HG03354 (cell line): ENCODE data around the gene TLE4.

Source experiments
- ATAC-seq: cut with Tn5 transposase; IDR thresholded peaks from one replicate; pipeline ENCODE4 v1.9.1; 2021; ENCODE audit warnings: mild to moderate bottlenecking; ENCODE audit not compliant: unreplicated experiment, poor library complexity, severe bottlenecking

TLE4 gene

DNA sequence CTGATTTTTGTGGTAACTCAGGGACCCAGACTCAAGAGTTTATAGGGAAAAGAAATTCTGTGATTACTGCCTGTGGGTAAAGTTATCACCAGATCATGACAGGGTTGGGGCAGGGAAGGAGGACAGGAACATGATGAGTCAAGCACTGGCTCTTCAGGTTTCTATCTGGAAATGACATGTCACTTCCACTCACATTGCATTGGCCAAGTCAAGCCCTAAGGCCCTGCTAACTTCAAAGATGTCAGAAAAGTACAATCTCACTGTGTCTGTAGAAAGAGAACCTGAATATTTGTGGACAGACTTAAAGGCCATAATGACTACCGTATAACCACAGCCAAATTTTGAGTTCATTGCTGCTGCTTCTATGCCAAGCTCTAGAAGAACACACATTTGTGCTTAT is 187.7 kb downstream of the TLE4 start:
- no peak for ATAC-seq

DNA sequence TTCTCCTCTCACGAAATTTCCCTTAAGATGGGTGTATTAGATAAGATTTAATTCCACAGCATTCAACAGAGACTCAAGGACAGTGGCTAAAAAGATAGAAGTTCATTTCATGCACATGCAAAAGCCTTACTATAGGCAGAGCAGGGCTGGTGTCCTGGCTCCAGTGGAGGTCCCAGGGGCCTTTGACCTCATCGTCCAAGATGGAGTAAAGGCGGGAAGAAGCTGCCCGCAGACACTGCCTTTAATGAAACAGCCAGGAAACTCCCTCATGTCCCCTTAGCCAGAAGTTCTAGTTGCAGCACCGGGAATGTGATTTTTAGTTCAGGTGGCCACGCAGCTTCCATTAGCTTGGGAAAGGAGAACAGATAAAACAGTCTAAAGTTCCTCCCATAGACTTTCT is 190.3 kb downstream of the TLE4 start:
- ATAC-seq: no peak

DNA sequence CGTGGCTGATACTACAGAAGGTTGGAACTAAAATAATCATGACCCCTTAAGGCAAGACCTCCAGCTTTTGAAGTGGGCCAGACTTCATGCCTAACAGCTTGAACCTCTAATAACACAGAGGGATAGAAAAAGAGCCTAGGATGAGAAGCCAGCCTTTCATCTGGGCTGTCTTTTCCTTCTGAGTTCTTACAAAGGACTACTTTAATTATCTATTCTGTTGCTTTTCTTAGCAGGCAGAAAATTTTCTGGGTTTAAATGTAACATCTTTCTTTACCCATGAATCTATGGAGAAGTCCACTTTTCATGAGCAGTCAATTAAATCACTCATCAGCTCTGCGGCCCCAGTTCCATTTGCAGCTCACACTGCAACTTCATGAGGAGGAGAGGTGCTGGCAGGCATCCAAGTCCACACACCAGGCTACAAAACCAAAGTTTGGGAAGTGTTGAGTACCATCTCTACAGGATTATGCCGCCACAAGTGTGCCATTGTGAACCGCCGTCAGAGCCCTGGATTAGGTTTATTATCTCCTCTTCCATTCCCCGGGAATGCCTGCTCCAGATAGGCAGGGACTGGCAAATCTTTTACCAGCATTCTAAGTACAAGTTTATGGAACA is 192.0 kb downstream of the TLE4 start:
- no peak for ATAC-seq

DNA sequence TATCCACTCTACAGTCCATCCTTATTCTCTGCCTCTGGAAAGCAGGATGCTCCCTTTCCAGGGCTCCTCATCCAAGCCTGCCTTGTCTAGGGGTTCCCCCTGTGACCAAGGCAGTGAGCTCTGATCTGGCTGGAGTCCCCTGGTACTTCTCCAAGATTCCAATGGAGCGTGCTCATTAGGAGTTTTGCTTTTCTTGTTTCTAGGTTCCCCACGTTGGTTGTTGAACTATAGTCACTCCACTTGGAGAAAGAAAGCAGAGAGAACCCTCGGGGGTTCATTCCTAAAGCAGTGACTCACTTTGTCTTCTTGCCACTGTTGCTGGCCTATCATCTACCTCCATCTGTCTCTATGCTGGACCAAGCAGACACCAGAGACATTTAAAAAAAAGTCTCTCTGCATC is 192.6 kb downstream of the TLE4 start:
- no peak for ATAC-seq

DNA sequence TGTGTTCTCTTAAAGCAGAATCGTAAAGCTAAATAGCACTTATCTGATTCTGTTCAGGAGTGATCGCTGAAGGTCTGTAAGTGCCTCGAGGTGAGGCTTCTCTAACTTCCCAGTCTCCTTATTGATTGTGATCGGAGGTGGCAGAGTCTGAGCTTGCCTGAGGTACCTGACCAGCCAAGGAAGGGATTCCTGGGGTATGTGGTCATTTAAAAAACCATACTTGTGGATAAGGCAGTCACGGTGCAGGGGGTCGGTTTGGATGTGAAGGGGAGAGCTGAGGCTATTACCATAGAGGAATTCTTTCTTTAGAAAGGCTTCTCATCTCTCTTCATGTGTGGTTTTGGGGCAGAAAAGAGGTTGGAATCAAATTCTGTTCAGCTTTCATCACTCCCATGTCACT is 193.7 kb downstream of the TLE4 start:
- no peak for ATAC-seq

DNA sequence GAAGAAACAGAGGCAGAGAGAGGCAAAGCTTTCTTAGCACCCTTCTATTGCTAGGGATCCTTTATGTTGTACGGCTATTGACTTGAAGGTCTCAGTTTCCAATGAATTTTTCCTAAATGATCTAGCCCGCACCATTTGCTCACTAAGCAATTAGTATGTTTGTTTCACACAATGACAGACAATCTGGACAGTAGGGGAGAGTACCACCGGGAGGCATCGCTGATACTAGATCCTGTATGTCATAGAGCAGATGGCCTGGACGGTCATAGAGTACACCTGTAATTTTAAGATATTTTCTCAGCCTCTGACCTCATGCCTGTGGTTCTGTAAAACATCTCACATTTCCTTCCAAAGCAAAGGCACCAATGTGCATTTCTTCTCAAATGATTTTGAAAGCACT is 194.3 kb downstream of the TLE4 start:
- ATAC-seq: no peak

DNA sequence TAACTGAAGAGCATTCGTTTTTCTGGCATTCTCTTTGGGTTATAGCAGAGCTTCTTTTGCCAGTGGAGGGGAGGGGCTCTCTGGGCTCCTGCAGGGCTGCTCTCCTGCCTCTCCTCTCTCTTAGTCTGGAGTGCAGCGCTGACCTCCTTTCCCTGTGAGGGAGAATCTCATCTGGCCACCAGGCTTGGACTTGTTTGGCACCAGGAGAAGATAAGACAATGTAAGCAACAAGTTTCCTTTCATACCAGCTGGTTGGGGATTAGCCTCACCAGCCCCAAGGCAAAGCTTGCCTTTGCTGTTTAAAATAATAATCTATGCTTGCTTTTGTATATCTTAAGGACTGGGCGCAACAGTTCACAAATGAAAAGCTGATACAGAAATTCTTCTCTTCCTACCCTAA is 196.4 kb downstream of the TLE4 start:
- ATAC-seq: no peak

DNA sequence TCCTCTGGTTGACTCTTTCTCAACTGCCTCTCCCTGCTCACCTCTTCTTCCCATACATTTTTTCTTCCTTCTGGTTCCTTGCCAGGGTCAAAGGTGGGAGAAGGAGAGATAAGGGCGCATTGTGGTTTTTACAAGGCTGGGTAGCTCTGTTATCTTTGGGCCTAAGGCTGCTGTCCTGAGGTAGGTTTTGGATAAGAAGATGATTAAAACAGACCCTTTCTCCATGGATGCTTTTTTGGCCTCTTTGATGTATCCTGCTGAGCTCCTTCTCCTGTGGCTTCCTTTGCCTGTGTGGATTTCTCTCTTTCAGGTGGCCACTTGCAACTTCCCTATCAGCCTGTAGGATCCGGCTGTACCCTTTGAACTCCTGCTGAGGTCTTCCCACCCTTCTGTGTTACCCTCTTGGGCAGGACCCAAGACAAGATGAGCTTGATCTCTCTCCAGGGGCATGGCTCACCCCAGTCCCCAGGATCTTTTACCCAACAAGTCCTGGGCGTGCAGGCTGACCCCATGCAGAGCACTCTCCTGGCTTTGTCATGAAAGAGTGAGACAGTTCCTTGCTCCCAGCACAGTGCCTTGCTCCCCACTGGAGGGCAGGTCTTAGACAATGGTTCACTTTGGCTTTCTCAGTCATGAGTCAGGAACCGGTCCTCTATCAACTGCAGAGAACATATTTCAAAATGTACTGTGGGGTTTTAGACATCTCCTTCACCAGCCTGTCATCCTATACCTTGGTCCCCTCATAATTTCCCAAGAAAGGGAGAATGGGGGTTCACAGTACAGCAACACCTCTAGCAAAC is 197.9 kb downstream of the TLE4 start:
- no peak for ATAC-seq

DNA sequence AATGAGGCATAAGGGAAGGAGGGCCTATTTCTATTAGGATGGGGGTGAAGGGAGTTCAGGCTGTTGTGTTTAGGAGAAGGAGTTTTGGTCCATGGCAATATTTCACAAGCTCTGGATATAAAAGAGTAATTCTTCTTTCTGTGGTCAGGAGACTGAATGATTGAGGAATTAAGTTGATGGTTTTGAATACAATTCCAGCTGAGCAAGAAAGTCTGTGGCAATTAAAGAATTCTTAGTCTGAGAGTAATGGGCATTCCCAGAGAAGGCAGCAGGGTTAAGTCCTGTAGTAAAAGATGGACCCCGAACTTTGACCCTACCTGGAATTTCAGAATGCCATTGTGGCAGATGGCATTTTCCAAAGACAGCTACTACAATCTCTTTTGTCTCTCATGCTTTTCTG is 202.6 kb downstream of the TLE4 start:
- no peak for ATAC-seq
